Aorta (tissue), 5 donors: ENCODE measurements around the gene ANKDD1B. TPM values are rescaled to one million over a fixed set of nuclear protein-coding genes. Genes with fewer than 3 reads are reported as not detected.
"Not testable (repeated sequence)": the region's sequence is repeated elsewhere in the genome, so short reads cannot be mapped to it uniquely, and the experiment has no call there.

Experiments used
- ATAC-seq: fragments of 200-7000 bp; cut with Tn5 transposase; one replicate; pipeline ENCODE4 v1.9.1; 2022; ENCODE audit warnings: moderate library complexity; ENCODE audit not compliant: low FRiP score
- DNase-seq, 2 donors: peaks; one replicate each; pipeline ENCODE4 v3.0.0-alpha.2; 2020
- H3K27ac ChIP-seq, 2 donors: one replicate each; pipeline ENCODE4 v1.5.1; 2013; ENCODE audit warnings: low read length in 2 of 2, mild to moderate bottlenecking in 2 of 2, moderate library complexity in 2 of 2, control low read depth in 1 of 2, inconsistent platforms in 1 of 2, low read depth in 1 of 2
- H3K27me3 ChIP-seq, 2 donors: one replicate each; pipeline ENCODE4 v1.6.1; 2013; ENCODE audit warnings: control low read depth in 1 of 2, low read length in 1 of 2, mild to moderate bottlenecking in 1 of 2, moderate library complexity in 1 of 2; ENCODE audit not compliant: insufficient read depth in 2 of 2, control insufficient read depth in 1 of 2
- H3K36me3 ChIP-seq, 2 donors: one replicate each; pipeline ENCODE4 v1.6.1; 2013; ENCODE audit warnings: control low read depth in 1 of 2, low read length in 1 of 2, mild to moderate bottlenecking in 1 of 2; ENCODE audit not compliant: insufficient read depth in 2 of 2, control insufficient read depth in 1 of 2
- H3K4me1 ChIP-seq, 2 donors: one replicate each; pipeline ENCODE4 v1.6.1; 2013; ENCODE audit warnings: low read length in 2 of 2, control low read depth in 1 of 2, mild to moderate bottlenecking in 1 of 2, moderate library complexity in 1 of 2; ENCODE audit not compliant: insufficient read depth in 2 of 2, control insufficient read depth in 1 of 2
- H3K4me3 ChIP-seq, 2 donors: one replicate each; pipeline ENCODE4 v1.5.1; 2013; ENCODE audit warnings: low read length in 2 of 2, control low read depth in 1 of 2, mild to moderate bottlenecking in 1 of 2
- H3K9me3 ChIP-seq: one replicate; pipeline ENCODE4 v1.6.1; 2013; ENCODE audit warnings: mild to moderate bottlenecking, low read length; ENCODE audit not compliant: control insufficient read depth
- WGBS, 2 donors: extraction: QIAGEN DNeasy Blood & Tissue Kit; methylation state at CpG; one replicate each; pipeline ENCODE4 v1.1.7; 2013; 5-methylcytosine and 5-hydroxymethylcytosine counted together
- intact Hi-C, 2 donors: fragments of 100-400 bp; cut with DNase I; formaldehyde crosslinking; loops; one replicate each; pipeline versions ENCODE4 v1.14.2 to v1.15.0; 2022
- polyA plus RNA-seq, 2 donors: library from polyadenylated mRNA; stranded (reverse); fragments of 200-250 nt; gene quantifications; one replicate each; pipeline ENCODE4 v1.2.3, GENCODE V29; 2013
- total RNA-seq, 2 donors: library from RNA; stranded (reverse); fragmentation: NEBNext Ultra II Directional; extraction: Animal tissue kit (Norgen Biotek cat#: 25700); gene quantifications; one replicate each; pipeline ENCODE4 v1.2.1, GENCODE V29; 2021
- donor health status: healthy with polysubstance abuse.
- donor health status: Bipolar disorder and iron deficiency.
- donor health status: DM: no; HTN: no; CAD: no.
- donor health status: DM: no; HTN: no; CAD: no.
- donor health status: DM: yes; HTN: yes; CAD: no.

The ANKDD1B gene
- total and polyA plus RNA-seq, 4 donors, result 0.61 to 2.1 (median 0.88) TPM; not detected in 1

DNA sequence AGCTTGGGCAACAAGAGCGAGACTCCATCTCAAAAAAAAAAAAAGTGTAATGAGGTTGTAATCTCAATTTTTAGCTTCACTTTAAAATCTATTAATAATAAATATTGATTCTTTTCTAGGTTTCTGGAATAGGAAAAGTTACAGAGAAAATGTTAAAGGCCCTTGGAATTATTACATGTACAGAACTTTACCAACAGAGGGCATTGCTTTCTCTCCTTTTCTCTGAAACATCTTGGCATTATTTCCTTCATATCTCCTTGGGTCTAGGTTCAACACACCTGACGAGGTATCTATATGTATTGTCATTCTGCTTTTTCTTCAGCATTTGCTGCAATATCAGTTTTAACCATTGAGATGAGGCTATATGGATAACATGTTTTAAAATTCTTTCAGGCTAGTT is 26.6 kb upstream of the ANKDD1B start:
- WGBS, 2 donors, result 87 to 92% methylated on average over 2 of the region's 2 CpGs
- intact Hi-C loops, result no loop called here
- H3K4me1 ChIP-seq, result no peaks in the 10 kb centered on the region
- H3K9me3 ChIP-seq, result no peaks in the 10 kb centered on the region
- H3K27ac ChIP-seq, result no peak overlapping the region
- no peak for ATAC-seq
- no peaks in the 10 kb centered on the region for H3K27me3 ChIP-seq
- no peaks in the 10 kb centered on the region for H3K36me3 ChIP-seq
- H3K4me3 ChIP-seq, result no peak overlapping the region
- DNase-seq, result no peak

DNA sequence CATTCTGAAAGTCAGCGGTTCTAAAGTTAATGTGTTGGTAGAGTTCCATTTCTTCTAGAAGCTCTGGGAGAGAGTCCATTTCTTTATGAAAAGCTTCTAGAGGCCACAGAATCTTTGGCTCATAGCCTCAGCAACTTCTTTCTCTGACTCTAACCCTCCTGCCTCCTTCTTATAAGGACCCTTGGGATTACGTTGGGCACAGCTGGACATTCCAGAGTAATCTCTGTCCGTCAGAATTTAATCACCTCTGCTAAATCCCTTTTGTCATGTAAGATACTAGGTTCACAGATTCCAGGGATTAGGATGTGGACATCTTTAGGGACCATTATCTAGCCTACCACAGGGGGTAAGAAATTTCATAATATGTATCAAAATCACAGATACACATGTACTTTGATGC is 22.6 kb upstream of the ANKDD1B start:
- 20 to 30% methylated on average over 3 of the region's 3 CpGs for WGBS, 2 donors
- no peaks in the 10 kb centered on the region for H3K36me3 ChIP-seq
- no peaks in the 10 kb centered on the region for H3K9me3 ChIP-seq

GRCh38 chr5:75600535-75600934 is 10.7 kb upstream of the ANKDD1B start:
- Histone ChIP-seq H3K27me3 (no peaks in the 10 kb centered on the region), H3K9me3 (no peaks in the 10 kb centered on the region), H3K36me3 (peaks cover 0 to 6% of the 10 kb centered on the region in 2 donors), H3K4me3 (no peak overlapping the region), H3K4me1 (peaks cover 0 to 3% of the 10 kb centered on the region in 2 donors), H3K27ac (no peak overlapping the region)
- ATAC-seq (no peak), DNase-seq (no peak)
- intact Hi-C loops, result no loop called here

More for the DNA sequence above, 22.6 kb upstream of the ANKDD1B start:
- Histone ChIP-seq H3K27me3 (no peaks in the 10 kb centered on the region), H3K27ac (no peak overlapping the region), H3K4me1 (no peaks in the 10 kb centered on the region), H3K4me3 (no peak overlapping the region)
- no peak for ATAC-seq
- DNase-seq, result no peak
- intact Hi-C loops, result no loop called here

DNA sequence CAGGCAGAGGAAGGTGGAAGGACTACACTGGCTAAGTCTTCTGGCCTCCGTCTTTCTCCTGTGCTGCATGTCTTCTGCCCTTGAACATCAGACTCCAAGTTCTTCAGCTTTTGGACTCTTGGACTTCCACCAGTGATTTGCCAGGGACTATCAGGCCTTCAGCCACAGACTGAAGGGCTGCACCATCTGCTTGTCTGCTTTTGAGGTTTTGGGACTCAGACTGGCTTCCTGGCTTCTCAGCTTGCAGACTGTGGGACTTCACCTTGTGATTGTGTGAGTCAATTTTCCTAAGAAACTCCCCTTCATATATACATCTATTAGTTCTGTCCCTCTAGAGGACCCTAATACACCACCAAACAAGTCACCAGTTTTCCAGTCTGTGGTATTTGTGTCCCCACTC is 9.7 kb upstream of the ANKDD1B start:
- DNase-seq, result no peak
- H3K36me3 ChIP-seq, result peaks cover 0 to 6% of the 10 kb centered on the region in 2 donors
- peaks cover 0 to 3% of the 10 kb centered on the region in 2 donors for H3K4me1 ChIP-seq
- H3K9me3 ChIP-seq, result no peaks in the 10 kb centered on the region
- no peaks in the 10 kb centered on the region for H3K27me3 ChIP-seq
- H3K27ac ChIP-seq, result no peak overlapping the region
- H3K4me3 ChIP-seq, result no peak overlapping the region
- no peak for ATAC-seq
- intact Hi-C loops, result no loop called here
- 80 to 90% methylated on average over 1 of the region's 1 CpG for WGBS, 2 donors

DNA sequence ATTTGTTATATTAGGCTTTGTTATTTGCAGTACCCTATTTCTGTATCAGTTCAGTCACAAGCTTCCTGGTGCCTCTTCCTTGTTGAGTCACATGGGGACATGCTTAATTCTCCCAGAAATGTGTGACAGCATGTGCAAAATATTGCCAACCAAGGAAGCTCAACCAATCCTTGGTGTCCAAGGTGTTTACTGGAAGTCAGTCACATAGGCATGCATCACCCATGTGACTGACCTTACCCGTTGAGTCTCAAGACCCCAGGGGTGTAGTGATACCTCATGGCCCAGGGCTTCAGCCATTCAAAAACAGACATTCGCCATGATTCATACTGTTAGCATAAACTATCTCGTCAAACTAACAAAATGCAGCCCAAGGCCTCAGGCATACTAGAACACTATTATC is 9.3 kb upstream of the ANKDD1B start:
- intact Hi-C loops, result no loop called here
- no peak overlapping the region for H3K27ac ChIP-seq
- DNase-seq (no peak), ATAC-seq (no peak)
- H3K9me3 ChIP-seq, result no peaks in the 10 kb centered on the region
- no peaks in the 10 kb centered on the region for H3K27me3 ChIP-seq
- peaks cover 0 to 3% of the 10 kb centered on the region in 2 donors for H3K4me1 ChIP-seq
- peaks cover 0 to 6% of the 10 kb centered on the region in 2 donors for H3K36me3 ChIP-seq
- H3K4me3 ChIP-seq, result no peak overlapping the region
- 77 to 79% methylated on average over 3 of the region's 3 CpGs for WGBS, 2 donors

DNA sequence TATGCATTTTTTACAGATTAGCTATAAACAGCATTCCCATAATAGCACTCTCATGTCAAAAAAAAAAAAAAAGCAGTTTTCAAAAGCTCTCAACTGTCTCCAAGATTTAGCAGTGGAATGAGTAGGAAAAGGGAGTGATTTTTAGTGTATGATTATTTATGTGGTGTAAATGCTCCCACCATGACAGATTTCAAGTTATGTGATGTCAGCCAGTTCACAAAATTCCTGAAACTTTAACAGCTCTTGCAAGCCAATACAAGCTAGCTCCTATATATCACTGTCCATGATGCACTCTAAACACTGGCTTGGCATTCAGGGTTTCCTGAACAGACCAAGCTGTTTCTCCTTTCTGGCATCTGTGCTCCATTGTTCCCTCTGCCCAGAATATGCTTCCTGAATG is 7.9 kb upstream of the ANKDD1B start:
- intact Hi-C loops, result no loop called here
- Histone ChIP-seq H3K27ac (no peak overlapping the region), H3K4me3 (no peak overlapping the region), H3K36me3 (peaks cover 0 to 6% of the 10 kb centered on the region in 2 donors), H3K27me3 (no peaks in the 10 kb centered on the region), H3K9me3 (no peaks in the 10 kb centered on the region), H3K4me1 (peaks cover 2 to 3% of the 10 kb centered on the region in 2 donors)
- no peak for ATAC-seq
- no peak for DNase-seq

GRCh38 chr5:75603821-75604220 is 7.4 kb upstream of the ANKDD1B start:
- Histone ChIP-seq H3K9me3 (no peaks in the 10 kb centered on the region), H3K4me1 (peaks cover 2 to 3% of the 10 kb centered on the region in 2 donors), H3K27me3 (no peaks in the 10 kb centered on the region), H3K27ac (no peak overlapping the region), H3K4me3 (no peak overlapping the region), H3K36me3 (peaks cover 0 to 6% of the 10 kb centered on the region in 2 donors)
- no peak for DNase-seq
- 49 to 66% methylated on average over 2 of the region's 2 CpGs for WGBS, 2 donors
- ATAC-seq, result no peak
- intact Hi-C loops, result no loop called here

GRCh38 chr5:75607341-75607740 is 3.9 kb upstream of the ANKDD1B start:
- 92 to 93% methylated on average over 5 of the region's 5 CpGs for WGBS, 2 donors
- intact Hi-C loops, result not testable (repeated sequence)

GRCh38 chr5:75608870-75609269 is 2.4 kb upstream of the ANKDD1B start:
- no peaks in the 10 kb centered on the region for H3K9me3 ChIP-seq
- H3K4me3 ChIP-seq, result no peak overlapping the region
- no peak for ATAC-seq
- DNase-seq, result no peak
- H3K36me3 ChIP-seq, result no peaks in the 10 kb centered on the region
- no peaks in the 10 kb centered on the region for H3K27me3 ChIP-seq
- peaks cover under 1 to 2% of the 10 kb centered on the region in 2 donors for H3K4me1 ChIP-seq
- WGBS, 2 donors, result 94 to 99% methylated on average over 1 of the region's 1 CpG
- intact Hi-C loops, result no loop called here
- H3K27ac ChIP-seq, result no peak overlapping the region

More at GRCh38 chr5:75607341-75607740, 3.9 kb upstream of the ANKDD1B start:
- not testable (repeated sequence) for H3K27me3 ChIP-seq, H3K4me1 ChIP-seq, H3K27ac ChIP-seq, DNase-seq, H3K36me3 ChIP-seq, H3K4me3 ChIP-seq, ATAC-seq, H3K9me3 ChIP-seq
